Kidney (tissue), 14 donors: ENCODE measurements around the gene BTBD9. TPM values are rescaled to one million over a fixed set of nuclear protein-coding genes. Genes with fewer than 3 reads are reported as not detected.

Experiments used
- DNase-seq, 5 donors: peaks; one replicate each; pipeline ENCODE4 v3.0.0-alpha.2; 2013 to 2020
- FAIRE-seq: peaks from 2 replicates; lab custom pipeline; 2012; peaks lifted over from hg19 to GRCh38; lab: Jason Lieb, UNC
- H3K27ac ChIP-seq, 2 donors: one replicate each; pipeline ENCODE4 v1.7.0; 2013; ENCODE audit warnings: low read depth in 2 of 2, low read length in 2 of 2, inconsistent platforms in 1 of 2
- H3K27me3 ChIP-seq: one replicate; pipeline ENCODE4 v1.7.1; 2013; ENCODE audit warnings: low read length, inconsistent platforms; ENCODE audit not compliant: control insufficient read depth, insufficient read depth
- H3K36me3 ChIP-seq, 3 donors: one replicate each; pipeline versions ENCODE4 v1.7.0 to v1.7.1; 2013; ENCODE audit warnings: low read length in 3 of 3, control low read depth in 1 of 3, inconsistent platforms in 1 of 3; ENCODE audit not compliant: insufficient read depth in 3 of 3, control insufficient read depth in 2 of 3
- H3K4me1 ChIP-seq, 3 donors: one replicate each; pipeline versions ENCODE4 v1.7.0 to v1.7.1; 2013; ENCODE audit warnings: low read length in 3 of 3, inconsistent platforms in 1 of 3, low read depth in 1 of 3; ENCODE audit not compliant: control insufficient read depth in 2 of 3, insufficient read depth in 2 of 3
- H3K4me3 ChIP-seq, 3 donors: one replicate each; pipeline versions ENCODE4 v1.7.0 to v1.8.1; 2013; ENCODE audit warnings: low read length in 3 of 3, control low read depth in 1 of 3, inconsistent platforms in 1 of 3
- H3K9ac ChIP-seq, 3 donors: one replicate each; pipeline versions ENCODE4 v1.7.0 to v1.7.1; 2013; ENCODE audit warnings: low read length in 3 of 3, control low read depth in 1 of 3, inconsistent platforms in 1 of 3
- H3K9me3 ChIP-seq, 3 donors: one replicate each; pipeline versions ENCODE4 v1.7.0 to v1.7.1; 2013; ENCODE audit warnings: low read length in 3 of 3, control low read depth in 1 of 3, inconsistent platforms in 1 of 3; ENCODE audit not compliant: control insufficient read depth in 2 of 3, insufficient read depth in 1 of 3
- CTCF ChIP-seq: IDR thresholded peaks from 3 replicates; pipeline ENCODE4 v1.5.1; 2012; ENCODE audit warnings: mild to moderate bottlenecking, moderate library complexity, borderline replicate concordance; ENCODE audit not compliant: insufficient read depth; ENCODE audit errors: extremely low read depth
- intact Hi-C: fragments of 100-400 bp; cut with DNase I; formaldehyde crosslinking; loops from one replicate; pipeline ENCODE4 v1.11.1; 2022
- polyA plus RNA-seq: library from polyadenylated mRNA; stranded (reverse); fragments of 350-450 nt; fragmentation: Illumina TruSeq; extraction: RNeasy Lipid Tissue Mini Kit (QIAGEN cat#74804); gene quantifications from one replicate; pipeline ENCODE4 v1.2.3, GENCODE V29; 2014; ENCODE audit warnings: low read depth, low replicate concordance; ENCODE audit not compliant: insufficient read depth
- total RNA-seq: library from RNA; stranded (reverse); fragmentation: NEBNext Ultra II Directional; extraction: Animal tissue kit (Norgen Biotek cat#: 25700); gene quantifications from one replicate; pipeline ENCODE4 v1.2.1, GENCODE V29; 2021
- donor health status: control.
- donor health status: control.
- donor health status: control.
- donor health status: control.
- donor health status: control.
- donor health status: DM: yes; HTN: yes; CAD: no.
- donor health status: Normal renal cell carcinoma (clear cell type).

The BTBD9 gene
- total and polyA plus RNA-seq, 2 donors from 2014 or later: 4.2 to 29.9 TPM

- intact Hi-C loops: no loop called here
- no peak for TF ChIP-seq CTCF
- DNase-seq (no peak), FAIRE-seq (no peak)
- Histone ChIP-seq H3K4me1 (peaks cover 0 to 7% (median 0%) of the 10 kb centered on the region in 3 donors), H3K9me3 (no peaks in the 10 kb centered on the region), H3K9ac (no peak overlapping the region), H3K4me3 (no peak overlapping the region), H3K27me3 (no peaks in the 10 kb centered on the region), H3K36me3 (no peaks in the 10 kb centered on the region), H3K27ac (no peak overlapping the region)
These were observed 39.7 kb downstream of the BTBD9 start for GRCh38 chr6:38599966-38600550.

DNA sequence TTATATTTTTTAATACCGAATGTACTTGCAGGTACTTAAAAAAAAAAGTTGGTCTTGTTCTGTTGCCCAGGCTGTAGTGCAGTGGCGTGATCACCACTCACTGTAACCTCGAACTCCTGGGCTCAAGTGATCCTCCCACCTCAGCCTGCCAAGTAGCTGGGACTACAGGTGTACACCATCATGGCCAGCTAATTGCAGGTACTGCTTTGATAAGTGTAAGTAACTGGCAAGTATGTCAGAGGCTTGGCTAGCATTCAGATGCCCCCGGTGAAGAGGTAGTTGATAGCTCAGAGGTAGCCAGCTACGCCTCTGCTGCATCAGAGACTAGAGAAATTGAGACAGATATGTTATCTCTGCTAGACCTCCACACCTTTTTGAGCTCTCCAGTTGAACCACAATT lies 40.5 kb downstream of the BTBD9 start:
- intact Hi-C loops: no loop called here
- DNase-seq (no peak), FAIRE-seq (no peak)
- Histone ChIP-seq H3K36me3 (no peaks in the 10 kb centered on the region), H3K9me3 (no peaks in the 10 kb centered on the region), H3K27me3 (no peaks in the 10 kb centered on the region), H3K27ac (no peak overlapping the region), H3K9ac (no peak overlapping the region), H3K4me3 (no peak overlapping the region), H3K4me1 (peaks cover 0 to 7% (median 0%) of the 10 kb centered on the region in 3 donors)
- TF ChIP-seq CTCF: no peak

DNA sequence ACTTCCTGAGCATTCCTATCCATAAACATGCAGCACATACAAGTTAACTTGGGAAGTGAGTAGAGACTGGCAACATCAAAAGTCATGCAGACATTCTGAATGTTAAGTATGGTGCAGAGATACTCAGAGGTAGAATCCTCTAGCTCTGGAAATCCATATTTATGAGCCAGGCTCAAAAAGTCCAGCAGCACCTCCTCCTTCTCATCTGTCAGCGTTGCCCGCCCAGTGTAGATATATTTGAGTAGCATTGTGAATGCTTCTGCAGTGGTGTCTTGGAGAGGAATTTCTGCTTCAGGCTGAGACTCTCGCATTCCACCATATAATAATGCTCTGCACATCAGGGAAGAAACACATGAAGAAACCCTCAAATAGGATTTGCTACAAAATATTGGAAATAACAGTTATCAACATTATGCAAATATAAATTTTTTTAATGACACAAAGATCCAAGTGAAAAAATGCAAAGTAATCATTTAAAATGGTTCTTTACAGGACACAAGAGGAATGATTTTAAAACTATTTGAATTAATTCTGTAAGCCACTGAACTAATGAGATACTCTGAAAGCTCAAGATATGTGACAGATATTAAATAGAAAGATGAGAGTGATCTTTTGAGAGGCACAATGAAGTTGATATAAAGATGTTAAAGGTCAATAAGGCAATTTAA lies 45.6 kb downstream of the BTBD9 start:
- no peak for DNase-seq
- intact Hi-C loops: no loop called here
- H3K9ac ChIP-seq: no peak overlapping the region
- peaks cover 0 to 10% (median 5%) of the 10 kb centered on the region in 3 donors for H3K36me3 ChIP-seq
- FAIRE-seq: no peak
- no peaks in the 10 kb centered on the region for H3K27me3 ChIP-seq
- no peak overlapping the region for H3K4me3 ChIP-seq
- H3K27ac ChIP-seq: no peak overlapping the region
- no peak for TF ChIP-seq CTCF
- H3K4me1 ChIP-seq: no peaks in the 10 kb centered on the region
- H3K9me3 ChIP-seq: no peaks in the 10 kb centered on the region
